Mucosa of rectum (tissue), 2 donors: ENCODE measurements around the gene TTI1.

Source experiments
- H3K27ac ChIP-seq, 2 donors: one replicate each; pipeline ENCODE4 v1.7.0; 2013; ENCODE audit warnings: inconsistent platforms in 2 of 2, low read depth in 2 of 2, low read length in 2 of 2
- H3K27me3 ChIP-seq, 2 donors: one replicate each; pipeline ENCODE4 v1.7.0; 2013; ENCODE audit warnings: low read length in 2 of 2; ENCODE audit not compliant: control insufficient read depth in 2 of 2, insufficient read depth in 2 of 2
- H3K36me3 ChIP-seq, 2 donors: one replicate each; pipeline ENCODE4 v1.7.0; 2013; ENCODE audit warnings: low read length in 2 of 2; ENCODE audit not compliant: control insufficient read depth in 2 of 2, insufficient read depth in 2 of 2
- H3K4me1 ChIP-seq, 2 donors: one replicate each; pipeline ENCODE4 v1.7.0; 2013; ENCODE audit warnings: low read length in 2 of 2, mild to moderate bottlenecking in 1 of 2; ENCODE audit not compliant: control insufficient read depth in 2 of 2, insufficient read depth in 2 of 2
- H3K4me3 ChIP-seq, 2 donors: one replicate each; pipeline ENCODE4 v1.7.0; 2013; ENCODE audit warnings: low read length in 2 of 2
- H3K9ac ChIP-seq, 2 donors: one replicate each; pipeline ENCODE4 v1.7.0; 2013; ENCODE audit warnings: low read length in 2 of 2, low read depth in 1 of 2, mild to moderate bottlenecking in 1 of 2
- H3K9me3 ChIP-seq, 2 donors: one replicate each; pipeline ENCODE4 v1.7.0; 2013; ENCODE audit warnings: low read length in 2 of 2; ENCODE audit not compliant: control insufficient read depth in 2 of 2
- donor health status: healthy.
- donor health status: Normal muscosa, but diverticular disease.

TTI1 gene

DNA sequence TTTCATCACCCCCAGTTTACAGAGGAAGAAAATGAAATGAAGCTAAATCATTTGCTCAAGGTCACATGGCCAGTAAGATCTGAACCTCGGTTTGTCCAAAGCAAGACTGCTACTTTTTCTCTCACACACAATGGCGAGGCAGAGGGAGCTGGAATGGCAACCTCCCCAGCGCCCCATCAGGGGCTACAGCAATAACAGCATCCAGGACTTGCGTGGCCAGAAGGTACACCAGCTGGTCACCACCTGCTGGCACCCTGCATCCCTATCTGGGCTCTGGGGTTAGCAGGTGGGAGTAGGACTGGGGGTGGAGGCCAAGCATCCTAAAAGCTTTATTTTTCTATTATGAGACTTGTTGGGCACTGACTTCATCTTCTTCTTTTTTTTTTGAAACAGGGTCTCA, 41.3 kb downstream of the TTI1 start:
- Histone ChIP-seq H3K4me3 (no peak overlapping the region), H3K4me1 (peaks cover 26 to 45% of the 10 kb centered on the region in 2 donors), H3K9me3 (no peaks in the 10 kb centered on the region), H3K27ac (no peak overlapping the region), H3K27me3 (no peaks in the 10 kb centered on the region), H3K9ac (no peak overlapping the region), H3K36me3 (peaks cover 17 to 27% of the 10 kb centered on the region in 2 donors)

- Histone ChIP-seq H3K9me3 (no peaks in the 10 kb centered on the region), H3K36me3 (peaks cover 12 to 21% of the 10 kb centered on the region in 2 donors), H3K9ac (no peak overlapping the region), H3K4me1 (peaks cover 31 to 47% of the 10 kb centered on the region in 2 donors), H3K27ac (peak overlapping the region; percentile 43 to 69), H3K27me3 (no peaks in the 10 kb centered on the region), H3K4me3 (no peak overlapping the region)
Observed at GRCh38 chr20:37991157-37991866, 41.9 kb downstream of the TTI1 start.

- H3K36me3 ChIP-seq, result peaks cover 11 to 15% of the 10 kb centered on the region in 2 donors
- H3K27ac ChIP-seq, result peak overlapping the region; percentile 43 to 69
- H3K9me3 ChIP-seq, result no peaks in the 10 kb centered on the region
- no peaks in the 10 kb centered on the region for H3K27me3 ChIP-seq
- no peak overlapping the region for H3K9ac ChIP-seq
- peaks cover 34 to 47% of the 10 kb centered on the region in 2 donors for H3K4me1 ChIP-seq
- H3K4me3 ChIP-seq, result peak overlapping the region in 1 of 2 donors; percentile 19
Observed at GRCh38 chr20:37990571-37991151, 42.6 kb downstream of the TTI1 start.

DNA sequence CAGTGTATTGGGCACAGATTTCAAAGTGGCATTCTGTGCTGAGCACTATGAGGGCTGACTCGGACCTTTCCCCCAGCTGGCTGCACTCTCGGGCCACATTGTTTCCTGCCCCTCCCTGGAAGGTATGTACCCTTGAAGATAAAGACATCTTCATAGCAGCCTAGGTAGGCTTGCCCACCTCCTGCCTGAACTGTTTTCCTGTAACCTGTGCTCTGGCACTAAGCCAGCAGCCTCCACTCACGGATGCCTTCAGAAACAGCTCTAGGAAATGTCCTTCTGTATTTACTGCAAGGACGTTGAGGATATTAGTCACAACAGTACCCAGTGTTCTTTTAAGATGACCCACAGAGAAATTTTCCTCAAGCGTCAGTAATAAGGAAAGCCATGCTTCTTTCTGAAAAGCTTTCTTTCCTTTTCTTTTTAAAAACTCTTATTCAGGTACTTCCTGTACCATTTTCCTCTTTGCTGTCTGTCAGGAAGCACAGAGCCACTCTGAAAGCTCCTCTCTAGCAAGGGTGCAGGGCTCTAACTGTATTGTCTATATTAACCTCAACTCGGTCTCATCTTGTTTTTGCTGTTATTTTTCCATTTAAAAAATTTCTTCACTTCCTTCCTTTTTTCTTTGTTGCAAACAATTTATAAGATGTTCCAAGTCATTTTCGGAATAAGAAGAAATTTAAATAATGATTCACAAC, 43.5 kb downstream of the TTI1 start:
- Histone ChIP-seq H3K4me3 (no peak overlapping the region), H3K4me1 (peaks cover 34 to 47% of the 10 kb centered on the region in 2 donors), H3K36me3 (peaks cover 5 to 8% of the 10 kb centered on the region in 2 donors), H3K27me3 (no peaks in the 10 kb centered on the region), H3K9me3 (no peaks in the 10 kb centered on the region), H3K9ac (peak overlapping the region in 1 of 2 donors; percentile 14), H3K27ac (peak overlapping the region; percentile 10 to 69)

GRCh38 chr20:37988306-37988954, 44.8 kb downstream of the TTI1 start:
- Histone ChIP-seq H3K9me3 (no peaks in the 10 kb centered on the region), H3K9ac (no peak overlapping the region), H3K36me3 (peaks cover 2 to 6% of the 10 kb centered on the region in 2 donors), H3K4me1 (peaks cover 29 to 44% of the 10 kb centered on the region in 2 donors), H3K27me3 (no peaks in the 10 kb centered on the region), H3K27ac (no peak overlapping the region), H3K4me3 (no peak overlapping the region)

- no peaks in the 10 kb centered on the region for H3K9me3 ChIP-seq
- no peak overlapping the region for H3K9ac ChIP-seq
- peaks cover 2 to 7% of the 10 kb centered on the region in 2 donors for H3K36me3 ChIP-seq
- no peaks in the 10 kb centered on the region for H3K27me3 ChIP-seq
- no peak overlapping the region for H3K4me3 ChIP-seq
- H3K4me1 ChIP-seq, result peaks cover 28 to 40% of the 10 kb centered on the region in 2 donors
- H3K27ac ChIP-seq, result no peak overlapping the region
Observed at GRCh38 chr20:37987602-37988290, 45.5 kb downstream of the TTI1 start.

DNA sequence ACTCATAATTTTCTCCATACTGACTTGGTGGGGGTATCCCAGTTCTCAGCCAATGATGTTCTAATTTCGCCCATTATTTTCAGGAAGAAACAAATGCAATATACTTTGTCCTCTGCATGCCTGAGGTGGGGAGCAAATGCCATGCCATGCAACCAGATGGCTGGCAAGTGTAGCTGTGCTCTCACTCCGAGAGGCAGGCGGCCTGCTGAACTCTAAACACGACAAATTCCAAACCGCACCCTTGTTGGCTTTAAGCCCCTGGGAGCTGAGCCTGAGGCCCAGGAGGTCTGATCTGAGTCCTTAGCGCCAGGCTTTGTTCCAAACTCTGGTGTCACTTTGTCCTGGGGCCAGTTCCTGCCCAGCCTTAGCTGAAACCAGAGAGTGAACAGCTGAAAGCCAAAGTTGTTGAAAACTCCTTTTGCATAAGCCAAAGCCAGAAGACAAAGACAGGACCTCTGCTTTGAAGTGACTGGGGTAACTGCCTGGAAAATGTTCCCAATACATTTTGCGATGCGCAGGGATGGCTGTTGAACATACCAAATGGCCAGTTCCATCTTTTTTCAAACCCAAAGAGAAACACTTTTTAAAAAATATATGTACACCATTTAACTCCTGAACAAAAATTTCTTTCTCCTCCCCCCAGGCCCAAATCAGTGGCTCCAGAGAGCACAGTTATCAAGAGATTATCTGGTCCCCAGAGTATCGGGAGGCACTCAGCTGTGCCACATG, 46.2 kb downstream of the TTI1 start:
- no peaks in the 10 kb centered on the region for H3K9me3 ChIP-seq
- H3K27me3 ChIP-seq, result no peaks in the 10 kb centered on the region
- H3K27ac ChIP-seq, result no peak overlapping the region
- no peak overlapping the region for H3K4me3 ChIP-seq
- no peak overlapping the region for H3K9ac ChIP-seq
- H3K4me1 ChIP-seq, result peaks cover 27 to 33% of the 10 kb centered on the region in 2 donors
- peaks cover 2 to 11% of the 10 kb centered on the region in 2 donors for H3K36me3 ChIP-seq

GRCh38 chr20:37986044-37986858, 47.0 kb downstream of the TTI1 start:
- no peak overlapping the region for H3K9ac ChIP-seq
- H3K27ac ChIP-seq, result no peak overlapping the region
- H3K4me1 ChIP-seq, result peaks cover 24 to 25% of the 10 kb centered on the region in 2 donors
- no peaks in the 10 kb centered on the region for H3K27me3 ChIP-seq
- peaks cover 5 to 15% of the 10 kb centered on the region in 2 donors for H3K36me3 ChIP-seq
- H3K4me3 ChIP-seq, result no peak overlapping the region
- H3K9me3 ChIP-seq, result no peaks in the 10 kb centered on the region
